HEK293 (cell line): Measurements from ENCODE around the gene TLR8.

Experiments
- CTCF ChIA-PET: fragments of 350-600 bp; formaldehyde crosslinking; extraction: SDS; loops from one replicate; lab custom pipeline; 2021; ENCODE audit warnings: antibody characterized with exemption; lab: Yijun Ruan, JAX
- POLR2A ChIA-PET: fragments of 300-600 bp; formaldehyde crosslinking; extraction: SDS; loops from one replicate; lab custom pipeline; 2020; ENCODE audit warnings: antibody characterized with exemption, inconsistent platforms; lab: Yijun Ruan, JAX
- H3K27ac ChIP-seq: fragments of 200-500 bp; sonication (Bioruptor generic); 2 replicates; pipeline ENCODE4 v1.5.1; 2014; ENCODE audit warnings: low read depth, low read length, control low read depth, inconsistent platforms; ENCODE audit errors: extremely low read depth
- H3K36me3 ChIP-seq, 2 experiments: fragments of 200-500 bp in 1 of 2; sonication (Bioruptor generic) in 1 of 2; 1 replicate in 1 of 2; 2 replicates in 1 of 2; pipeline ENCODE4 v1.5.1; 2014 to 2017; ENCODE audit warnings: inconsistent platforms in 2 of 2, low read length in 2 of 2; ENCODE audit not compliant: control insufficient read depth in 2 of 2, insufficient read depth in 1 of 2
- H3K4me1 ChIP-seq: fragments of 200-500 bp; sonication (Bioruptor generic); 2 replicates; pipeline ENCODE4 v1.5.1; 2014; ENCODE audit warnings: mild to moderate bottlenecking, low read length, inconsistent platforms; ENCODE audit not compliant: control insufficient read depth, insufficient read depth
- H3K4me3 ChIP-seq: 2 replicates; pipeline ENCODE4 v1.5.1; 2011; ENCODE audit warnings: low read depth, mild to moderate bottlenecking, control low read depth, low read length, moderate library complexity
- H3K9me3 ChIP-seq: fragments of 200-500 bp; sonication (Bioruptor generic); 2 replicates; pipeline ENCODE4 v1.5.1; 2014; ENCODE audit warnings: low read depth, low read length, inconsistent platforms; ENCODE audit not compliant: control insufficient read depth, insufficient read depth
- ATF2 ChIP-seq: fragments of 450-650 bp; formaldehyde crosslinking; IDR thresholded peaks from 2 replicates; pipeline ENCODE4 v1.5.1; 2016; ENCODE audit warnings: missing biosample characterization, missing genetic modification characterization, low read depth
- FEZF1 ChIP-seq: fragments of 450-650 bp; formaldehyde crosslinking; IDR thresholded peaks from 2 replicates; pipeline ENCODE4 v1.5.1; 2016; ENCODE audit warnings: missing biosample characterization, missing genetic modification characterization
- HIC1 ChIP-seq: fragments of 450-650 bp; formaldehyde crosslinking; IDR thresholded peaks from 2 replicates; pipeline ENCODE4 v1.5.1; 2016; ENCODE audit warnings: missing biosample characterization, missing genetic modification characterization
- OSR2 ChIP-seq: fragments of 450-650 bp; formaldehyde crosslinking; IDR thresholded peaks from 2 replicates; pipeline ENCODE4 v1.5.1; 2016; ENCODE audit warnings: missing biosample characterization, missing genetic modification characterization
- OVOL3 ChIP-seq: fragments of 450-650 bp; formaldehyde crosslinking; IDR thresholded peaks from 2 replicates; pipeline ENCODE4 v1.5.1; 2016; ENCODE audit warnings: missing biosample characterization, missing genetic modification characterization
- RBAK ChIP-seq: fragments of 450-650 bp; formaldehyde crosslinking; IDR thresholded peaks from 2 replicates; pipeline ENCODE4 v1.5.1; 2016; ENCODE audit warnings: missing biosample characterization, missing genetic modification characterization
- ZBTB17 ChIP-seq: fragments of 450-650 bp; formaldehyde crosslinking; IDR thresholded peaks from 2 replicates; pipeline ENCODE4 v1.5.1; 2016; ENCODE audit warnings: missing biosample characterization, missing genetic modification characterization
- ZBTB6 ChIP-seq: fragments of 450-650 bp; formaldehyde crosslinking; IDR thresholded peaks from 2 replicates; pipeline ENCODE4 v1.5.1; 2017; ENCODE audit warnings: missing biosample characterization, missing genetic modification characterization
- ZNF148 ChIP-seq: fragments of 450-650 bp; formaldehyde crosslinking; IDR thresholded peaks from 2 replicates; pipeline ENCODE4 v1.5.0; 2017; ENCODE audit warnings: missing biosample characterization, missing genetic modification characterization, borderline replicate concordance
- ZNF266 ChIP-seq: fragments of 450-650 bp; formaldehyde crosslinking; IDR thresholded peaks from 2 replicates; pipeline ENCODE4 v1.5.1; 2016; ENCODE audit warnings: missing biosample characterization, missing genetic modification characterization, low read depth
- ZNF280C ChIP-seq: fragments of 450-650 bp; formaldehyde crosslinking; IDR thresholded peaks from 2 replicates; pipeline ENCODE4 v1.5.1; 2016; ENCODE audit warnings: missing biosample characterization, missing genetic modification characterization
- ZNF335 ChIP-seq: fragments of 450-650 bp; formaldehyde crosslinking; conservative IDR thresholded peaks from 2 replicates; pipeline ENCODE4 v1.5.1; 2016; ENCODE audit warnings: missing biosample characterization, missing genetic modification characterization
- ZNF366 ChIP-seq: fragments of 450-650 bp; formaldehyde crosslinking; conservative IDR thresholded peaks from 2 replicates; pipeline ENCODE4 v1.5.1; 2016; ENCODE audit warnings: missing biosample characterization, missing genetic modification characterization
- ZNF514 ChIP-seq: fragments of 450-650 bp; formaldehyde crosslinking; IDR thresholded peaks from 2 replicates; pipeline ENCODE4 v1.5.1; 2016; ENCODE audit warnings: missing biosample characterization, missing genetic modification characterization
- ZNF544 ChIP-seq: fragments of 450-650 bp; formaldehyde crosslinking; IDR thresholded peaks from 2 replicates; pipeline ENCODE4 v1.5.0; 2017; ENCODE audit warnings: missing biosample characterization, missing genetic modification characterization
- ZNF558 ChIP-seq: fragments of 450-650 bp; formaldehyde crosslinking; IDR thresholded peaks from 2 replicates; pipeline ENCODE4 v1.5.1; 2016; ENCODE audit warnings: missing biosample characterization, missing genetic modification characterization
- ZNF645 ChIP-seq: fragments of 450-650 bp; formaldehyde crosslinking; IDR thresholded peaks from 2 replicates; pipeline ENCODE4; 2016; ENCODE audit warnings: missing biosample characterization, missing genetic modification characterization
- ZNF76 ChIP-seq: fragments of 450-650 bp; formaldehyde crosslinking; IDR thresholded peaks from 2 replicates; pipeline ENCODE4; 2016; ENCODE audit warnings: low read depth, missing biosample characterization, missing genetic modification characterization, borderline replicate concordance
- ZNF785 ChIP-seq: fragments of 450-650 bp; formaldehyde crosslinking; IDR thresholded peaks from 2 replicates; pipeline ENCODE4 v1.5.1; 2016; ENCODE audit warnings: missing biosample characterization, missing genetic modification characterization
- ZNF791 ChIP-seq: fragments of 450-650 bp; formaldehyde crosslinking; IDR thresholded peaks from 2 replicates; pipeline ENCODE4 v1.5.1; 2016; ENCODE audit warnings: missing biosample characterization, missing genetic modification characterization

TLR8 gene

GRCh38 chrX:12887767-12888166, 18.7 kb upstream of the TLR8 start:
- TF ChIP-seq ZBTB17 (tag by site-specific recombination) (no peak), FEZF1 (tag by site-specific recombination) (no peak), ZNF148 (tag by site-specific recombination) (no peak), ZNF335 (tag by site-specific recombination) (no peak), ZNF76 (tag by site-specific recombination) (no peak), ZBTB6 (tag by site-specific recombination) (no peak), RBAK (no peak), ZNF366 (tag by site-specific recombination) (no peak), ZNF791 (tag by site-specific recombination) (no peak)
- Histone ChIP-seq H3K27ac (no peak overlapping the region), H3K4me1 (no peaks in the 10 kb centered on the region), H3K36me3 (no peaks in the 10 kb centered on the region), H3K4me3 (no peak overlapping the region), H3K9me3 (no peaks in the 10 kb centered on the region)
- CTCF ChIA-PET: interaction anchor here (0.8 to 1.2 kb wide), 3 partner anchors 12 to 113 kb away, joined by 3 read pairs; no protein-coding TSS in a partner anchor
- POLR2A ChIA-PET: no interaction called here

GRCh38 chrX:12890467-12890866, 16.0 kb upstream of the TLR8 start:
- Histone ChIP-seq H3K9me3 (no peaks in the 10 kb centered on the region), H3K4me3 (no peak overlapping the region), H3K27ac (no peak overlapping the region), H3K4me1 (no peaks in the 10 kb centered on the region), H3K36me3 (no peaks in the 10 kb centered on the region)
- CTCF ChIA-PET: interaction anchor here (0.6 to 1.4 kb wide), 3 partner anchors 10 to 85 kb away, joined by 3 to 5 read pairs (median 3); partner anchors contain the start of gene TMSB4X
- POLR2A ChIA-PET: no interaction called here
- TF ChIP-seq ZNF266: no peak
- no peak for TF ChIP-seq ZNF645 (tag by site-specific recombination)
- TF ChIP-seq HIC1 (tag by site-specific recombination): no peak
- no peak for TF ChIP-seq ZNF514 (tag by site-specific recombination)
- TF ChIP-seq ZNF785 (tag by site-specific recombination): no peak
- TF ChIP-seq ZNF558 (tag by site-specific recombination): no peak
- TF ChIP-seq ZBTB6 (tag by site-specific recombination): no peak
- no peak for TF ChIP-seq OVOL3
- TF ChIP-seq OSR2 (tag by site-specific recombination): no peak
- TF ChIP-seq ATF2 (tag by site-specific recombination): no peak
- TF ChIP-seq ZNF544 (tag by site-specific recombination): no peak
- no peak for TF ChIP-seq ZNF280C (tag by site-specific recombination)
